Activated CD4-positive, alpha-beta T cell treated with anti-CD3 and anti-CD28 coated beads, Interleukin-2, amount 10 ng/mL, durations not matched to agents 24 days and 14 days (primary cell): ENCODE results near the gene CLDN6. TPM values are rescaled to one million over a fixed set of nuclear protein-coding genes. Genes with fewer than 3 reads are reported as not detected.

Experiments
- DNase-seq: peaks from one replicate; pipeline ENCODE4 v3.0.0; 2022
- H3K27ac Mint-ChIP-seq: one replicate; pipeline ENCODE4 v1.8.0; 2022; ENCODE audit warnings: mild to moderate bottlenecking, mixed read lengths
- H3K27me3 Mint-ChIP-seq: one replicate; pipeline ENCODE4 v1.8.0; 2022; ENCODE audit warnings: mixed read lengths
- H3K36me3 Mint-ChIP-seq: one replicate; pipeline ENCODE4 v1.8.0; 2022; ENCODE audit warnings: low read depth, mild to moderate bottlenecking, mixed read lengths
- H3K4me1 Mint-ChIP-seq: one replicate; pipeline ENCODE4 v1.8.0; 2021; ENCODE audit warnings: mixed read lengths
- H3K4me3 Mint-ChIP-seq: one replicate; pipeline ENCODE4 v1.8.0; 2022; ENCODE audit warnings: mild to moderate bottlenecking, moderate library complexity, mixed read lengths
- H3K9me3 Mint-ChIP-seq: one replicate; pipeline ENCODE4 v1.8.0; 2021; ENCODE audit warnings: mixed read lengths
- intact Hi-C: fragments of 100-400 bp; cut with micrococcal nuclease; formaldehyde crosslinking; loops from one replicate; pipeline ENCODE4 v1.15.1; 2023
- total RNA-seq: library from RNA; stranded (reverse); gene quantifications from 2 replicates; pipeline ENCODE4 v1.2.3, GENCODE V29; 2022

Gene CLDN6, protein sequence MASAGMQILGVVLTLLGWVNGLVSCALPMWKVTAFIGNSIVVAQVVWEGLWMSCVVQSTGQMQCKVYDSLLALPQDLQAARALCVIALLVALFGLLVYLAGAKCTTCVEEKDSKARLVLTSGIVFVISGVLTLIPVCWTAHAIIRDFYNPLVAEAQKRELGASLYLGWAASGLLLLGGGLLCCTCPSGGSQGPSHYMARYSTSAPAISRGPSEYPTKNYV
- total RNA-seq: not detected in 2 replicates

GRCh38 chr16:3017794-3018506 lies at the start of gene CLDN6:
CLDN6 (minus strand) TSS chr16:3018183; CDS start chr16:3016021, 2,162 bp downstream.
- H3K36me3 Mint-ChIP-seq: no peaks in the 10 kb centered on the region
- intact Hi-C loops: no loop called here
- H3K27me3 Mint-ChIP-seq: peaks cover 23% of the 10 kb centered on the region
- peak; percentile 75 for DNase-seq
- peak within 1 kb of the TSS; percentile 21 for H3K4me3 Mint-ChIP-seq
- H3K9me3 Mint-ChIP-seq: no peaks in the 10 kb centered on the region
- peak within 1 kb of the TSS; percentile 58 for H3K27ac Mint-ChIP-seq
- H3K4me1 Mint-ChIP-seq: peaks cover 28% of the 10 kb centered on the region

DNA sequence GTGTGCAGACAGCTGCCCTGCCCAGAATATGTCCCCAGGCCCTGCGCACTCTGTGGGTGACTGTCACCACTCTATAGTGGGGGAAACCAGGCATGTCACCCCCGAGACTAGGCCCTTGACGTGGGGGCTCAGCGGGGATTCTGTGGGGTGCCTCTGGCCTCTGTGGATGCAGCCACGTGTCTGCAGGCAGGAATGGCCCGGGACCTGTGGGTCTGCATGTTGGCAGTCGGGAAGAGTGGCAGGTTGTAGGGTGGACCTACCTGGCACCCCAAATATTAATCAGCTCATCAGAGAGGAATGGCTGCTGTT lies 48.4 kb upstream of the CLDN6 start:
- Mint-ChIP-seq H3K9me3 (no peaks in the 10 kb centered on the region), H3K4me1 (peaks cover 48% of the 10 kb centered on the region), H3K36me3 (peaks cover 48% of the 10 kb centered on the region), H3K4me3 (peak overlapping the region; percentile 99), H3K27me3 (no peaks in the 10 kb centered on the region), H3K27ac (peak overlapping the region; percentile 99)
- intact Hi-C loops: loop anchor here (1.0 kb wide), 1 partner anchor 9 kb away; no protein-coding TSS in a partner anchor
- DNase-seq: no peak

GRCh38 chr16:3065742-3066439 lies 47.9 kb upstream of the CLDN6 start:
- intact Hi-C loops: loop anchor here (1.0 kb wide), 1 partner anchor 9 kb away; no protein-coding TSS in a partner anchor
- peak overlapping the region; percentile 99 for H3K4me3 Mint-ChIP-seq
- no peaks in the 10 kb centered on the region for H3K9me3 Mint-ChIP-seq
- H3K27ac Mint-ChIP-seq: peak overlapping the region; percentile 99
- H3K4me1 Mint-ChIP-seq: peaks cover 45% of the 10 kb centered on the region
- peaks cover 48% of the 10 kb centered on the region for H3K36me3 Mint-ChIP-seq
- no peaks in the 10 kb centered on the region for H3K27me3 Mint-ChIP-seq
- peak; percentile 66 for DNase-seq

GRCh38 chr16:3065069-3065741 lies 47.2 kb upstream of the CLDN6 start, which contains the start of gene IL32:
IL32 (plus strand) TSS chr16:3065640; CDS start chr16:3065812, 172 bp downstream.
- H3K27me3 Mint-ChIP-seq: no peaks in the 10 kb centered on the region
- peaks cover 50% of the 10 kb centered on the region for H3K4me1 Mint-ChIP-seq
- DNase-seq: peak; percentile 91
- intact Hi-C loops: no loop called here
- H3K9me3 Mint-ChIP-seq: no peaks in the 10 kb centered on the region
- peaks cover 46% of the 10 kb centered on the region for H3K36me3 Mint-ChIP-seq
- H3K4me3 Mint-ChIP-seq: peak within 1 kb of the TSS; percentile 99
- peak within 1 kb of the TSS; percentile 99 for H3K27ac Mint-ChIP-seq

GRCh38 chr16:3063625-3064386 lies 45.8 kb upstream of the CLDN6 start:
- Mint-ChIP-seq H3K9me3 (no peaks in the 10 kb centered on the region), H3K4me3 (peak overlapping the region; percentile 56), H3K36me3 (peaks cover 34% of the 10 kb centered on the region), H3K4me1 (peaks cover 47% of the 10 kb centered on the region), H3K27ac (peak overlapping the region; percentile 99), H3K27me3 (no peaks in the 10 kb centered on the region)
- intact Hi-C loops: no loop called here
- DNase-seq: no peak

GRCh38 chr16:3062553-3062952 lies 44.6 kb upstream of the CLDN6 start:
- Mint-ChIP-seq H3K4me1 (peaks cover 42% of the 10 kb centered on the region), H3K4me3 (no peak overlapping the region), H3K36me3 (peaks cover 23% of the 10 kb centered on the region), H3K27ac (no peak overlapping the region), H3K9me3 (no peaks in the 10 kb centered on the region), H3K27me3 (no peaks in the 10 kb centered on the region)
- intact Hi-C loops: no loop called here
- no peak for DNase-seq

DNA sequence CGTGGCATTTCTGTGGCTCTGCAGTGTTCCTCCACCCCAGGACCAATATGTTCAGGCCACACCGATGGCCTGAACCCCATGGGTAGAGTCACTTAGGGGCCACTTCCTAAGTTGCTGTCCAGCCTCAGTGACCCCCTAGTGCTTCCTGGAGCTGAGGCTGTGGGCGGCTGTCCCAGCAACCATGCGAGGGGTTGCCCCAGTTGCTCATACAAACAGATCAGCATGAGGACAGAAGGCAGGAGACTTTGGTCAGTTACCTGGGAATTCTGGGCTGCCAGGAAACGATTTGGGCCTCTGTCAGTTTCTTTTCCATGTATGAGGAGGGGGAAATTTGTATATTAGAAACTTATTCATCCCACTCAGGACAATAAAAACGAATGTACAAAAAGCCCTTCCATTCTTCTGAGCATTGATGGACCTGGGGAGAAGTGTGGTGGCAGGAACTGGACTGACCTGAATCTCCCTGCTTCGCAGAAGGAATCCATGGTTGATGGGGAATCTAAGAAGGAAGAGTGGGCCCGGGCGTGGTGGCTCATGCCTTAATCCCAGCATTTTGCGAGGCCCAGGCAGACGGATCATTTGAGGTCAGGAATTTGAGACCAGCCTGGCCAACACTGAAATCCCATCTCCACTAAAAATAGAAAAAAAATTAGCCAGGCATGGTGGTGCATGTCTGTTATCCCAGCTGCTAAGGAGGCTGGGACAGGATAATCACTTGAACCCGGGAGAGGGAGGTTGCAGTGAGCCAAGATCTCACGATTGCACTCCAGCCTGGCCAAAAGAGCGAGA lies 42.5 kb upstream of the CLDN6 start:
- Mint-ChIP-seq H3K4me3 (peak overlapping the region; percentile 89), H3K4me1 (peaks cover 50% of the 10 kb centered on the region), H3K9me3 (no peaks in the 10 kb centered on the region), H3K27me3 (no peaks in the 10 kb centered on the region), H3K36me3 (peaks cover 16% of the 10 kb centered on the region), H3K27ac (peak overlapping the region; percentile 91)
- no peak for DNase-seq
- intact Hi-C loops: no loop called here

- H3K27me3 Mint-ChIP-seq: no peaks in the 10 kb centered on the region
- H3K4me3 Mint-ChIP-seq: peak overlapping the region; percentile 89
- H3K27ac Mint-ChIP-seq: peak overlapping the region; percentile 91
- DNase-seq: no peak
- no peaks in the 10 kb centered on the region for H3K9me3 Mint-ChIP-seq
- peaks cover 51% of the 10 kb centered on the region for H3K4me1 Mint-ChIP-seq
- peaks cover 21% of the 10 kb centered on the region for H3K36me3 Mint-ChIP-seq
- intact Hi-C loops: loop anchor here (1.0 to 5.0 kb wide), 4 partner anchors 15 to 70 kb away; no protein-coding TSS in a partner anchor
These were observed 41.8 kb upstream of the CLDN6 start for GRCh38 chr16:3059723-3060242.

DNA sequence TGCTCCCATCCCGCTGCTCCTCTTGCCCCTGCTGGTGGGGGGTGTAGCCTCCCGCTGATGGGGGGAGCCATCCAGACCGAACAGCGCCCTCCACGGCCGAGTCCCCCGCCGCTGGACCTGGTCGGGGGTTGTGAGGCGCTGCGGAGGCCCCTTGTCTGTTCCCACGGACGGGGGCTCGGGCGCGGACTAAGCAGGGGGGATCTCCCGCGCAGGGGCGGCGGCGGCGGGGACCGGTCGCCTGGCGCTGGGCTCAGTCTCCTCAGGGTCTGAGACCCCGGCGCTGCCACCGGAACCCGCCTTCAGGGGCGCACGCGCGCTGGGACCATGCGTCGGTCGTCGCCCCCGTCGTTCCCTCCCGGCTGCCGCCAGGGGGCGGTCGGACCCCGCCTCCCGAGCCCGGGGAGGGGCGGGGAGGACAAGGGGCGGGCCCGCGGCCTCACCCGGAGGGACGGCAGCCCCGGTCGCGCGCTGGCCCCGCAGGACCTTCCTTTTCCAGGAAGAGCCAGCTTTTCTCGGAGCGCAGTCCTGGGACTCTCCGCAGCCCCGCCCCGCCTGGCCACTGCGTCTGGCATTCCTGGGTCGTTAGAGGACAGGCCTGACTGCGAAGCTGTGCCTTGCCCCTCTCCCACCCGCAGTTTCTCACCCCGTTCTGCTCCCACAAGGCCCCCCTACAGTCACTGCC lies 41.2 kb upstream of the CLDN6 start:
- intact Hi-C loops: loop anchor here (1.0 to 5.0 kb wide), 4 partner anchors 16 to 70 kb away; no protein-coding TSS in a partner anchor
- Mint-ChIP-seq H3K36me3 (peaks cover 25% of the 10 kb centered on the region), H3K9me3 (no peaks in the 10 kb centered on the region), H3K4me3 (peak overlapping the region; percentile 89), H3K27ac (peak overlapping the region; percentile 91), H3K4me1 (peaks cover 52% of the 10 kb centered on the region), H3K27me3 (no peaks in the 10 kb centered on the region)
- DNase-seq: peak; percentile 98

DNA sequence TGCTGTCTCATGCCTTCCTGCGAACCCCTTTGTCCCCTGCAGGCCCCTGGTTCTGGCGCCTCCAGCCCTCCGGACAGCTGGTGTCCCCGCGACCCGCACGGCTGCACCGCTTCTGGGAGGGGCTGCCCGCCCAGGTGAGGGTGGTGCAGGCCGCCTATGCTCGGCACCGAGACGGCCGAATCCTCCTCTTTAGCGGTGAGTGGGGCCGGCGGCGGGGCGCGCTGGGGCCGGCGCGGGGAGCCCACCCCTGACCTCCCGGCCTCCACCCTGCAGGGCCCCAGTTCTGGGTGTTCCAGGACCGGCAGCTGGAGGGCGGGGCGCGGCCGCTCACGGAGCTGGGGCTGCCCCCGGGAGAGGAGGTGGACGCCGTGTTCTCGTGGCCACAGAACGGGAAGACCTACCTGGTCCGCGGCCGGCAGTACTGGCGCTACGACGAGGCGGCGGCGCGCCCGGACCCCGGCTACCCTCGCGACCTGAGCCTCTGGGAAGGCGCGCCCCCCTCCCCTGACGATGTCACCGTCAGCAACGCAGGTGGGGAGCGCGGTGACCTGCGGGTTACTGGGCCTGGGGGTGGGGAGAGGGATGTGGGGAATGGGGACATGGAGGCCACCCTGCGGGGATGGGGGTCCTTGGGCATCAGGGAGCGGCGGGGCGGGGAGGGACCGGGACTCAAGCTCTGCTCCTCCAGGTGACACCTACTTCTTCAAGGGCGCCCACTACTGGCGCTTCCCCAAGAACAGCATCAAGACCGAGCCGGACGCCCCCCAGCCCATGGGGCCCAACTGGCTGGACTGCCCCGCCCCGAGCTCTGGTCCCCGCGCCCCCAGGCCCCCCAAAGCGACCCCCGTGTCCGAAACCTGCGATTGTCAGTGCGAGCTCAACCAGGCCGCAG lies 40.4 kb upstream of the CLDN6 start:
- peak overlapping the region; percentile 89 for H3K27ac Mint-ChIP-seq
- peak overlapping the region; percentile 89 for H3K4me3 Mint-ChIP-seq
- peaks cover 52% of the 10 kb centered on the region for H3K4me1 Mint-ChIP-seq
- intact Hi-C loops: loop anchor here (1.0 to 5.0 kb wide), 4 partner anchors 16 to 71 kb away; no protein-coding TSS in a partner anchor
- no peaks in the 10 kb centered on the region for H3K27me3 Mint-ChIP-seq
- peaks cover 31% of the 10 kb centered on the region for H3K36me3 Mint-ChIP-seq
- no peaks in the 10 kb centered on the region for H3K9me3 Mint-ChIP-seq
- peak; percentile 85 for DNase-seq
